Activated CD4-positive, alpha-beta T cell treated with anti-CD3 and anti-CD28 coated beads, Interleukin-2, amount 10 ng/mL, durations not matched to agents 7 days and 5 days (primary cell): ENCODE data around the gene EXOC3L4. TPM values are rescaled to one million over a fixed set of nuclear protein-coding genes. Genes with fewer than 3 reads are reported as not detected.
"Not testable (repeated sequence)": the region's sequence is repeated elsewhere in the genome, so short reads cannot be mapped to it uniquely, and the experiment has no call there.

Experiments
- CTCF ChIA-PET: fragments of 350-600 bp; sonication (Branson Sonifier 250); formaldehyde crosslinking; loops from one replicate; lab custom pipeline; 2021; ENCODE audit warnings: antibody characterized with exemption; lab: Charles Lee
- POLR2A ChIA-PET: fragments of 350-600 bp; sonication (Branson Sonifier 250); formaldehyde crosslinking; loops from one replicate; lab custom pipeline; 2021; ENCODE audit warnings: antibody characterized with exemption; lab: Charles Lee
- DNase-seq: peaks from one replicate; pipeline ENCODE4 v3.0.0-alpha.2; 2020
- H3K27ac Mint-ChIP-seq: one replicate; pipeline ENCODE4 v1.8.0; 2021; ENCODE audit warnings: mild to moderate bottlenecking, moderate library complexity, mixed read lengths
- H3K27me3 Mint-ChIP-seq: one replicate; pipeline ENCODE4 v1.8.0; 2021; ENCODE audit warnings: mixed read lengths
- H3K36me3 Mint-ChIP-seq: one replicate; pipeline ENCODE4 v1.8.0; 2021; ENCODE audit warnings: low read depth, mixed read lengths
- H3K4me1 Mint-ChIP-seq: one replicate; pipeline ENCODE4 v1.8.0; 2021; ENCODE audit warnings: mixed read lengths
- H3K4me3 Mint-ChIP-seq: one replicate; pipeline ENCODE4 v1.8.0; 2021; ENCODE audit warnings: mild to moderate bottlenecking, moderate library complexity, mixed read lengths
- H3K9me3 Mint-ChIP-seq: one replicate; pipeline ENCODE4 v1.8.0; 2021; ENCODE audit warnings: mixed read lengths
- total RNA-seq, 2 experiments: library from RNA; stranded (reverse); gene quantifications; one replicate each; pipeline ENCODE4 v1.2.3, GENCODE V29; 2021

Gene EXOC3L4
- total RNA-seq, 2 experiments from 2014 or later = not detected

DNA sequence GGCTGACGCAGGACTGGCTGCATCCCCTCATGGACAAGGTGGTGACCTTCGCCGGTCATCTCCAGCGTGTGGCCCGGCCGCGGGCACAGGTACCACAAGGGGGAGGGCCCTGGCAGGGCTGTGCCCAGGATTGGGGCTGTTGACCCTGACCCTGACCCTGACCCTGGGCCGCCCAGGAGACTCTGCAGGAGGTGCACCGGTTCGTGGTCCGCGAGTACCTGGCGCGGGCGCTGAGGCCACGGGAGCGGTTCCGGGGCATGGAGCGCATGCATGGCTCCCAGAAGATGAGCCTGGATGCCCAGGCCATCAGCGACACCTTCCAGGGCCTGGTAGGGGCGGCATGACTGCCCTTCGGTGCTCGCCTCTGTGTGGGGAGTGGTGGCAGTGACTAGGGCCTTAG lies 12.9 kb downstream of the EXOC3L4 start:
- Mint-ChIP-seq H3K4me1 (peaks cover 6% of the 10 kb centered on the region), H3K9me3 (no peaks in the 10 kb centered on the region), H3K27me3 (peaks cover 20% of the 10 kb centered on the region), H3K27ac (no peak overlapping the region), H3K36me3 (no peaks in the 10 kb centered on the region), H3K4me3 (no peak overlapping the region)
- ChIA-PET POLR2A (no interaction called here), CTCF (interaction anchor here (1.1 kb wide), 2 partner anchors 8 to 128 kb away, joined by 3 to 4 read pairs; no protein-coding TSS in a partner anchor)
- no peak for DNase-seq

DNA sequence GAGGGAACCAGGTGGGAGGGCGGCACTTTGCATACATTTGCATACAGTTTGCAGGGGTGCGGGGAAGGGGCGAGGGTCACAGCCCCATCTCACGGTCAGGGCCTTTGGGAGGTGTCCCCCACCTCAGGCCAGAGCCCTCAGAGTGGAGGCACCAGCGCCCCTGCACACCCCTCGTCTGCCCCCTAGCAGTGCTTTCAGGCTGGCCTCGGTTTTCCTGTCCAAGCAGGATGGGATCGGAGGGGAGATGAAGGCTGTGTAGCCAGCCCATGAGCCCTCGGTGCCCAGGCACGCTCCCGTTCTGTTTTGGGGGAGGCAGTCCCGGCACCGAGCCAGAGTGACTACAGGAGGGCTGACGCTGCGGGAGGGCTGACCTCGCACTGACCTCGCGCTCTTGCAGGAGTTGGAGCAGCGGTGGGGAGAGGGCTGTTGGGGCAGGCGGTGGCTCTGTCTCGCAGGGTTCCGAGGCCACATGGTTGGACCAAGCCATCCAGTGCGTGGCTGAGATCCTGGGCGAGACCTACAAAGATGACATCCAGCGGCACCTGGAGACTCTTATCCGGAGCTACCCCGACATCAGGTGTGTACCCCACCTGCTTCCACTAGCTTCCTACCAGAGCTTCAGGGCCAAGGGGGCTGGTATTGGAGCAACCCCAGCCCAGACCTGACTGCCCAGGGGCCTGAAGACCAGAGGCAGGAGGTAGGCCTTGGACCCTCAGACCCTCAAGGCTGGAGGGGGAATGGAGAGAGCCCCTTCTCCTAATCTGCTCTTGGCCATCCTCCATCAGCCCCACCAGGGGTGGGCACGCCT lies 13.6 kb downstream of the EXOC3L4 start:
- no peak overlapping the region for H3K27ac Mint-ChIP-seq
- H3K36me3 Mint-ChIP-seq = no peaks in the 10 kb centered on the region
- no peak overlapping the region for H3K4me3 Mint-ChIP-seq
- DNase-seq = no peak
- POLR2A ChIA-PET = no interaction called here
- H3K4me1 Mint-ChIP-seq = peaks cover 6% of the 10 kb centered on the region
- CTCF ChIA-PET = interaction anchor here (1.0 kb wide), 1 partner anchor 184 kb away, joined by 3 read pairs; no protein-coding TSS in a partner anchor
- H3K9me3 Mint-ChIP-seq = no peaks in the 10 kb centered on the region
- peaks cover 16% of the 10 kb centered on the region for H3K27me3 Mint-ChIP-seq

DNA sequence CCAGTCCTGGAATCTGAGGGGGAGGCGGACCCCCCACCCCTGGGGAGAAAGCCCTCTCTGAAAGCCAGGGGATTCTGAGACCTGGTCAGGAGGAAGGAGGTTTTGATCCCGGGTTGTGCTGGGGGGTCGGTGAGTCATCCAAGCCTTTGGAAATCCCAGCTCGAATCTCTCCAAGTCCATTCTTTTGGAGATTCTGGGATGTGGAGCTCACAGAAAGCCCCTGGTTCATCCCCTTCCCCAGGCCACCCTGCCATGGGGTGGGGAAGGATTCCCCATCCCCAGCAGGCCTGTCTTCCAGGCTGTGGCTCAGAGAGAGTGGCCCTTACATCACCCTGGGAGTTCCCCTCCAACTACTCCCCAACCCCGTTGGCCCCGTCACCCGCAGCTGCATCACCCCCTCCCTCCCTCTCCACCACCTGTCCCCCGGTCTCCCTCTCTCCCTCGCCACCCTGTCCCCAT lies 14.3 kb downstream of the EXOC3L4 start:
- Mint-ChIP-seq H3K4me3 (no peak overlapping the region), H3K4me1 (peaks cover 5% of the 10 kb centered on the region), H3K27ac (no peak overlapping the region), H3K36me3 (no peaks in the 10 kb centered on the region), H3K9me3 (no peaks in the 10 kb centered on the region), H3K27me3 (peaks cover 11% of the 10 kb centered on the region)
- ChIA-PET POLR2A (no interaction called here), CTCF (interaction anchor here (1.0 kb wide), 1 partner anchor 183 kb away, joined by 3 read pairs; no protein-coding TSS in a partner anchor)
- no peak for DNase-seq

DNA sequence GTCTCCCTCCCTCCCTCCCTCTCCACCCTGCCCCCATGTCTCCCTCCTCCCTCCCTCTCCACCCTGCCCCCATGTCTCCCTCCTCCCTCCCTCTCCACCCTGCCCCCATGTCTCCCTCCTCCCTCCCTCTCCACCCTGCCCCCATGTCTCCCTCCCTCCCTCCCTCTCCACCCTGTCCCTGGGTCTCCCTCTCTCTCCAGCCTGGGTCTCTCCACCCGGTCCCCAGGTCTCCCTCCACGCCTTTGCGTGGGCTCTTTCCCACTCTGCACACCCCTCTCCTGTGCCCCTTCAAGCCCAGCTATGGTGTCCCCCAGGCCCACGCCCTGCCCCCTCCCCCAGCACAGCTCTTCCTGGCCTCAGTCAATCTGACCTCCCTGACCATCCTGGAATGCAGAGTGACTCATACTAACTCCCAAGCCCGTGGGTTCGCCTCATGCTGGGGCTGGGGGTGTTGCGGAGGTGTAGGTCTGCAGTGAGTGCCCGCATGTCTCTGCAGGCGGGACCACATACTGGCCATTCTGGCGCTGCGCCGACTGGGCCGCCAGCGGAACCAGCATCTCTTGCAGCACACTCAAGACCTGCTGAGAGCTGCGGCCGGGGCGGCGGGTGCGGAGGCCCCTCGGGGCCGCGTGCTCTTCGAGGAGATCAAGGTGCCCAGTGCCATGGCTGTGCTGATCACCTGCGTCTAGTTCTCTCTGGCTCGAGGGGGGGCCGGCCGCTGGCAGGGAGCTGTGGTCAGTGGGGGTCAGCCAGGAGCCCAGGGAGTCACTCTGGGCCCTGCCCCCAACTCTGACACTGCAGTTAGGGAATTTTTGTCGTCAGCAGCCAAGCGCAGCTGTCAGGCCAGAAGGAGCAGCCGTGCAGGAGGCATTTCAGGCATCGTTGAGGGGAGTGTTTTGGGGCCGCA lies 15.3 kb downstream of the EXOC3L4 start:
- ChIA-PET CTCF (interaction anchor here (0.6 kb wide), 1 partner anchor 25 kb away, joined by 3 read pairs; no protein-coding TSS in a partner anchor), POLR2A (no interaction called here)
- peaks cover 9% of the 10 kb centered on the region for H3K27me3 Mint-ChIP-seq
- no peaks in the 10 kb centered on the region for H3K36me3 Mint-ChIP-seq
- peaks cover 5% of the 10 kb centered on the region for H3K4me1 Mint-ChIP-seq
- no peak for DNase-seq
- H3K9me3 Mint-ChIP-seq = no peaks in the 10 kb centered on the region
- H3K27ac Mint-ChIP-seq = no peak overlapping the region
- no peak overlapping the region for H3K4me3 Mint-ChIP-seq

DNA sequence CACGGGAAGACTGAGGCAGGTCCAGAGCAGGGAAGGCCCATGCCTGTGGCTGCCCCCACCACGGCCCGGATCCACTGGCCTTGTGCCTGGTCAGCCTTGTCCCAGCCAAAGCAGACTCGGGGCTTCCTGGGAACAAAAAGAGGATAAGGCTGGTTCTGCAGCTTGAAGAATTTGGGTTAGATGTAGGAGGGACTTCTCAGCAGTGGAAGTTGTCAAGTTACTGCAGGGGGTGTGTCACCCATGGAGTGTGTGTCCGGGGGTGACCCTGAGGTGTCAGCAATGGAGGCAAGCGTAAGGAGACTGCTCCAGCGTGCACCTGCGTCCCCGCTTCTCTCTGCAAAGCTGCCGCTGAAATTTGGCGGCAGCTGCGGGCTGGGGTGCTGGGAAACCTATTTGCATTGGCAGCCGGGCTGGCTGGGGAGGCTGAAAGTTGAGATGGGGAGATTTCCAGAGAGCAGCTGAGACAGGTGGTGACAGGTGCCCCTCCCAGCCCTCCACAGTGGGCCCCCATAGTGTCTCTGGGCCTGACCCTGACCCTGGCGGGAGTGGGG lies 16.2 kb downstream of the EXOC3L4 start:
- CTCF ChIA-PET = no interaction called here
- POLR2A ChIA-PET = no interaction called here
- no peaks in the 10 kb centered on the region for H3K36me3 Mint-ChIP-seq
- no peak for DNase-seq
- no peak overlapping the region for H3K4me3 Mint-ChIP-seq
- peaks cover 2% of the 10 kb centered on the region for H3K27me3 Mint-ChIP-seq
- peaks cover 8% of the 10 kb centered on the region for H3K4me1 Mint-ChIP-seq
- no peaks in the 10 kb centered on the region for H3K9me3 Mint-ChIP-seq
- H3K27ac Mint-ChIP-seq = no peak overlapping the region

DNA sequence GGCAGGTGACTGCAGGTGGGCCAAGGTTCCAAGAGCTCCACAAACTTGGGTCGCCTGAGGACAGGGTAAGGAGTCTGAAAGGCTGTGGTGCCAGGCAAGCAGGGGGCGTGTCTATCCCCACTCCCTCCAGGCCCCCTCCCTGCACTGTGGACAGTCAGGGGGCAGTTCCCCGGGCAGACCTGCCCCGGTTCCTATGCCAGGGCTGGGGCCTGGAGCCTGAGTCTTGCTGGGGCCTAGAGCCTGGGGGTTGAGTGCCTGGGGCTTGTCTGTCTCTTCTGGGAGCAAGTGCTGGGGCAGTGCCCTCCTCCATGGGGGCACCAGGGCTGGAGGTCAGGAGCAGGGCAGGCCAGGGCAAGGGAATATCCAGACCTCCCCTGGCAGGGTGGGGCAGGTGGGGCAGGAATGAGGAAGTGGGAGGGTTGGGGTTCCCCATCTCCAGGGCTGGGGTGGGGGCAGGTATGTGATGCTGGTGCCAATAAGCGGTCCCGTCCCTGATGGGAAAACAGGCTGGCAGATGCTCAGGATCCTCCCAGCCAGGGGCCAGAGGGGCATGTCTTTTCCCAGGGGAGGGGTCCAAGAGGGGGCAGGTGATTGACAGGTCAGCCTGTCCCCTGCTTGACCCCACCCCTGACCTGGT lies 16.8 kb downstream of the EXOC3L4 start:
- Mint-ChIP-seq H3K9me3 (no peaks in the 10 kb centered on the region), H3K27me3 (no peaks in the 10 kb centered on the region), H3K36me3 (no peaks in the 10 kb centered on the region), H3K4me1 (peaks cover 8% of the 10 kb centered on the region), H3K27ac (no peak overlapping the region), H3K4me3 (no peak overlapping the region)
- DNase-seq = no peak
- POLR2A ChIA-PET = no interaction called here
- CTCF ChIA-PET = no interaction called here

DNA sequence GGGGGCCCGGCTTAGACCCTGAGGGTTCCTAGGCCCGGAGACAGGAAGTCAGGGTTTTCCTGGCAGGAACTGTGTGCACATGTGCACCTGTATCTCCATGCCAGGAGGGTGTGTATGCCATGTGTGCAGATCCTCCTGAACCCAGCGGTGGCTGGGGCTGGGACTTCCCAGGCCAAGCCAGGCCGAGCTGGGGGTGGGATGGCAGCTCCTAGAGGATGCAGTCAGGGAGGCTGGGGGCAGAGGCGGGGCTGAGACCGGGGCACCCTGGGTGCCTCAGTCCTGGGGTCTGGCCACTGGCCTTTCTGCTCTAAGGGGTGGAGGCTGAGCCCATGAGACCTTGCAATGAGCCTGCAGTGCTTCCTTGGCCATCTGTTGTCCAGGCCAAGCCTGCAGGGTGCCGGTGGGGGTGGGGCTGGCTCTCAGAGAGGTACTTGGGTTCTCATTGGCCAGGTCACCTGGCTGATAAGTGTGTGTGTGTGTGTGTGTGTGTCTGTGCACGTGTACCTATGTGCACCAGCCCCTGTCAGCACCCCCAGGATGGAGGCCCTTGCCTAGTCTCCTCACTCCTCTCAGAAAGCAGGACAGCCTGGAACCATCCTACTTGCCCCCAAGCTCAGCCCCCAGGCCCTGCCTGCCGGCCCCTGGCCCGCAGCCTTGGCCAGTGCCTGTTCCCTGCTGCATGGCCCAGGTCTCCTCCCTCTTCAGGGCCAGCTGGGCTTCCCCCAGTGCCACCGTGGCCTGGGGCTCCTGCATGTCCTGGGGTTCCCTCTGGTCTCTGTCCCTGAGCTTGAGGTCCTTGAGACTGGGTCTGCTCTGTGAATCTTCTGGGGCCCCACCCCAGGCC lies 18.1 kb downstream of the EXOC3L4 start:
- no peak for DNase-seq
- H3K36me3 Mint-ChIP-seq = no peaks in the 10 kb centered on the region
- H3K9me3 Mint-ChIP-seq = no peaks in the 10 kb centered on the region
- POLR2A ChIA-PET = interaction anchor here (0.6 kb wide), 1 partner anchor 347 kb away, joined by 3 read pairs; no protein-coding TSS in a partner anchor
- no peak overlapping the region for H3K27ac Mint-ChIP-seq
- H3K4me1 Mint-ChIP-seq = peaks cover 8% of the 10 kb centered on the region
- no peaks in the 10 kb centered on the region for H3K27me3 Mint-ChIP-seq
- CTCF ChIA-PET = interaction anchor here (1.6 kb wide), 1 partner anchor 8 kb away, joined by 4 read pairs; no protein-coding TSS in a partner anchor
- no peak overlapping the region for H3K4me3 Mint-ChIP-seq

DNA sequence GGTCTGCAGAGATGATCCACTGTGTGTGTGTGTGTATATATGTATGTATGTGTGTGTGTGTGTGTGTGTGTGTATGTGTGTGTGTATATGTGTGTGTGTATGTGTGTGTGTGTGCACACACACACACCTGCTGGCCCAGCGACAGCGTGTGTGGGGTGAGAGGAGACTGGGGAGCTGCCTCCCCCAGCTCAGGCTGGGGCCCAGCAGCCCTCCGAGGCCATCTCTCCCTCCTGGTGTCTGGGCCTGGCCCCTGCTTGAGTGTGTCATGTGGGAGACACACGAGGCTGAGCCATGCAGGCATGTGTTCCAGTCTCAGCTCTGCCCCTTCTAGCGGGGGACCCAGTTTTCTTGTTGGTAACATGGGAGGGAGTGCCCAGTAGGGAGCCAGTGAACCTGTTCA lies 18.8 kb downstream of the EXOC3L4 start:
- Mint-ChIP-seq H3K36me3 (no peaks in the 10 kb centered on the region), H3K9me3 (no peaks in the 10 kb centered on the region), H3K4me1 (peaks cover 8% of the 10 kb centered on the region), H3K4me3 (no peak overlapping the region), H3K27ac (no peak overlapping the region), H3K27me3 (no peaks in the 10 kb centered on the region)
- CTCF ChIA-PET = interaction anchor here (1.6 kb wide), 1 partner anchor 8 kb away, joined by 4 read pairs; no protein-coding TSS in a partner anchor
- no peak for DNase-seq
- POLR2A ChIA-PET = no interaction called here

DNA sequence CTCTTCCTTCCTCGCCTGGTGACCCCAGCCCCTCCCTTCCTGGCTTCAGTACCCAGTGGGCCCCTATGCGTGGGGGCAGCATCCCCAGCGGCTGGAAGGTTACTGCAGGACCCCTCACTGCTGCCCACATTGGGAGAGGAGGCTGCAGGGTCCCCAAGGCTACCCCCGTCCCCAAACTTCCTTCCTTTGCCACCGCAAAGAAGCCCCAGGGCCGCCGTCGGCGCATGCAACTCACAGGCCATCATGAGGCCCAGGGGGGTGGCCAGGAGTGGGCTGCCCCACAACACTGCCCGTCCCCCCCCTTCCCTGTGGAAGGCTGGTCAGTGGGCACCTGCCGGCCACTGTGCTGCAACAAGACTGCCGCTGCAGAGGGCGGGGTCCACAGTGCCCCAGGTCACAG lies 19.2 kb downstream of the EXOC3L4 start:
- Mint-ChIP-seq H3K27ac (no peak overlapping the region), H3K27me3 (no peaks in the 10 kb centered on the region), H3K4me1 (peaks cover 8% of the 10 kb centered on the region), H3K4me3 (no peak overlapping the region), H3K36me3 (no peaks in the 10 kb centered on the region), H3K9me3 (no peaks in the 10 kb centered on the region)
- ChIA-PET POLR2A (no interaction called here), CTCF (interaction anchor here (1.6 kb wide), 1 partner anchor 9 kb away, joined by 4 read pairs; no protein-coding TSS in a partner anchor)
- DNase-seq = no peak

DNA sequence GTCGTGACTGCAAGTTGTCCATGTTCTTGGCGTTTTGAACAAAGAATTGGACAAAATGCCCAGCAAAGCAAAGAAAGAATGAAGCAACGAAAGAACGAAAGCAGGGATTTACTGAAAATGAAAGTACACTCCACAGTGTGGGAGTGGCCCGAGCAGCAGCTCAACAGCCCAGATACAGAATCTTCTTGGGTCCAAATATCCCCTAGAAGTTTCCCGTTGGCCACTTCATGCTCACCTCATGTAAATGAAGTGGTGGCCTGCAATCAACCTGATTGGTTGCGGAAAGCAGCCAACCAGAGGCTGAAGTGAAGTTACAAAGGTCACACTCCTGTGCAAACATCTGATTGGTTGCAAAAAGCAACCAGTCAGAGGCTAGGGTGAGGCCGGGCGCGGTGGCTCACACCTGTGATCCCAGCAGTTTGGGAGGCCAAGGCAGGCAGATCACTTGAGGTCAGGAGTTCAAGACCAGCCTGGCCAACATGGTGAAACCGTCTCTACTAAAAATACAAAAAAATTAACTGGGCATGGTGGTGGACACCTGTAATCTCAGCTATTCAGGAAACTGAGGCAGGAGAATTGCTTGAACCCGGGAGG lies 20.7 kb downstream of the EXOC3L4 start:
- H3K4me3 Mint-ChIP-seq = peak overlapping the region; percentile 20
- CTCF ChIA-PET = interaction anchor here (0.6 to 2.6 kb wide), 4 partner anchors 8 to 554 kb away, joined by 3 to 17 read pairs (median 4); no protein-coding TSS in a partner anchor
- DNase-seq = peak; percentile 13

More for the DNA sequence above, 20.7 kb downstream of the EXOC3L4 start:
- POLR2A ChIA-PET, H3K27me3 Mint-ChIP-seq, H3K9me3 Mint-ChIP-seq, H3K4me1 Mint-ChIP-seq, H3K36me3 Mint-ChIP-seq, H3K27ac Mint-ChIP-seq: not testable (repeated sequence)
